GM12873 (cell line): ENCODE results near the gene FAM200C.

Experiments used
- CTCF ChIP-seq: IDR thresholded peaks from 2 replicates; pipeline ENCODE4 v1.5.1; 2012; ENCODE audit warnings: low read depth, mild to moderate bottlenecking, moderate library complexity, low read length, control low read depth; ENCODE audit not compliant: insufficient read depth; ENCODE audit errors: missing control alignments

The FAM200C gene

GRCh38 chr5:160384681-160385080 is 15.2 kb downstream of the FAM200C start:
- TF ChIP-seq CTCF, result no peak

GRCh38 chr5:160382346-160382745 is 17.5 kb downstream of the FAM200C start:
- no peak for TF ChIP-seq CTCF

- TF ChIP-seq CTCF, result no peak
These were observed 19.8 kb downstream of the FAM200C start for GRCh38 chr5:160380041-160380440.

- TF ChIP-seq CTCF, result no peak
These were observed 20.3 kb downstream of the FAM200C start for GRCh38 chr5:160379511-160379910.

- TF ChIP-seq CTCF, result no peak
These were observed 21.5 kb downstream of the FAM200C start for GRCh38 chr5:160378330-160378729.

GRCh38 chr5:160377651-160378050 is 22.2 kb downstream of the FAM200C start:
- TF ChIP-seq CTCF, result no peak

GRCh38 chr5:160376416-160376815 is 23.4 kb downstream of the FAM200C start:
- TF ChIP-seq CTCF, result no peak
